Adrenal gland (tissue), 12 donors: ENCODE results near the gene KCNJ9. TPM values are rescaled to one million over a fixed set of nuclear protein-coding genes. Genes with fewer than 3 reads are reported as not detected.

ENCODE experiments used
- DNase-seq, 7 donors: peaks; one replicate each; pipeline ENCODE4 v3.0.0-alpha.2; 2019 to 2020
- H3K27ac ChIP-seq, 5 donors: fragments of 200-600 bp; sonication (generic) in 4 of 5; 1 replicate in 3 of 5; 2 replicates in 2 of 5; pipeline versions ENCODE4 v1.5.1 to v1.8.0; 2016 to 2020; ENCODE audit warnings: mild to moderate bottlenecking in 1 of 5
- H3K27me3 ChIP-seq: fragments of 200-600 bp; 2 replicates; pipeline ENCODE4 v1.8.0; 2021
- H3K36me3 ChIP-seq, 2 donors: fragments of 200-600 bp; replicated peaks in 1 of 2; 1 replicate in 1 of 2; 2 replicates in 1 of 2; pipeline versions ENCODE4 v1.5.1 to v1.8.0; 2018 to 2022
- H3K4me1 ChIP-seq, 2 donors: fragments of 200-600 bp; replicated peaks in 1 of 2; 1 replicate in 1 of 2; 2 replicates in 1 of 2; pipeline versions ENCODE4 v1.5.1 to v1.8.0; 2018 to 2021
- H3K4me3 ChIP-seq, 4 donors: fragments of 200-600 bp; sonication (generic) in 3 of 4; one replicate each; pipeline ENCODE4 v1.5.1; 2016 to 2018
- H3K9me3 ChIP-seq, 3 donors: fragments of 200-600 bp; sonication (generic) in 1 of 3; replicated peaks in 1 of 3; 1 replicate in 2 of 3; 2 replicates in 1 of 3; pipeline versions ENCODE4 v1.5.1 to v1.8.0; 2016 to 2021
- CTCF ChIP-seq, 6 experiments: fragments of 450-650 bp in 4 of 6; fragments of 200-600 bp in 2 of 6; sonication (generic) in 1 of 6; IDR thresholded peaks; 1 replicate in 5 of 6; 2 replicates in 1 of 6; pipeline versions ENCODE4 v1.5.1 to v1.8.0; 2016 to 2021; ENCODE audit warnings: antibody characterized with exemption in 6 of 6, mild to moderate bottlenecking in 2 of 6, moderate library complexity in 1 of 6
- POLR2A ChIP-seq, 2 donors: fragments of 450-650 bp; IDR thresholded peaks; one replicate each; pipeline ENCODE4 v1.6.1; 2017; ENCODE audit warnings: antibody characterized with exemption in 2 of 2, mild to moderate bottlenecking in 2 of 2, moderate library complexity in 1 of 2
- WGBS, 4 donors: extraction: QIAGEN DNeasy Blood & Tissue Kit in 2 of 4; methylation state at CpG; one replicate each; pipeline versions ENCODE4 v1.1.5 to v1.1.7; 2013 to 2017; 5-methylcytosine and 5-hydroxymethylcytosine counted together
- intact Hi-C, 2 donors: fragments of 100-400 bp; cut with DNase I; formaldehyde crosslinking; loops; one replicate each; pipeline versions ENCODE4 v1.14.1 to v1.15.0; 2022 to 2023
- polyA plus RNA-seq, 3 donors: library from polyadenylated mRNA; stranded (reverse); fragments of 200-250 nt in 2 of 3; fragments of 350-450 nt in 1 of 3; fragmentation: Illumina TruSeq in 1 of 3; extraction: RNeasy Lipid Tissue Mini Kit (QIAGEN cat#74804) in 1 of 3; gene quantifications; one replicate each; pipeline ENCODE4 v1.2.3, GENCODE V29; 2013 to 2014
- total RNA-seq, 9 donors: library from RNA; depleted of rRNA in 4 of 9; stranded (reverse); fragments of >200 nt in 4 of 9; fragments of 120-200 nt in 1 of 9; fragmentation: NEBNext Ultra II Directional in 1 of 9; extraction: Animal tissue kit (Norgen Biotek cat#: 25700) in 1 of 9; gene quantifications; one replicate each; pipeline versions ENCODE4 v1.1.0 to v1.2.4, GENCODE V29; 2013 to 2023
- donor health status: healthy with polysubstance abuse.
- donor health status: Bipolar disorder and iron deficiency.
- donor health status: DM: yes; HTN: yes; CAD: no.
- donor health status: DM: no; HTN: no; CAD: no.
- donor health status: DM: no; HTN: no; CAD: no.
- donor health status: DM: yes; HTN: yes; CAD: no.

The KCNJ9 gene
- total and polyA plus RNA-seq, 12 donors = 0.14 to 1.1 (median 0.22) TPM; not detected in 6

- 90 to 95% (median 93%) methylated on average over 8 of the region's 8 CpGs for WGBS, 4 donors
- Histone ChIP-seq H3K27me3 (no peaks in the 10 kb centered on the region), H3K36me3 (no peaks in the 10 kb centered on the region), H3K4me1 (no peaks in the 10 kb centered on the region), H3K4me3 (no peak overlapping the region), H3K27ac (no peak overlapping the region), H3K9me3 (no peaks in the 10 kb centered on the region)
- DNase-seq = no peak
- TF ChIP-seq POLR2A (IDR thresholded peaks at IDR 0.05) = no peak
- TF ChIP-seq CTCF (IDR thresholded peaks at IDR 0.05) = no peak
- intact Hi-C loops = no loop called here
Observed at GRCh38 chr1:160137216-160137862, 56.0 kb downstream of the KCNJ9 start.

GRCh38 chr1:160139840-160140239 lies 58.5 kb downstream of the KCNJ9 start:
- intact Hi-C loops = no loop called here
- DNase-seq = no peak
- Histone ChIP-seq H3K27ac (no peak overlapping the region), H3K4me1 (no peaks in the 10 kb centered on the region), H3K36me3 (no peaks in the 10 kb centered on the region), H3K27me3 (no peaks in the 10 kb centered on the region), H3K4me3 (no peak overlapping the region), H3K9me3 (no peaks in the 10 kb centered on the region)
- no peak for TF ChIP-seq POLR2A (IDR thresholded peaks at IDR 0.05)
- WGBS, 4 donors = 88 to 92% (median 90%) methylated on average over 8 of the region's 8 CpGs

Other genes with a start within 250 kb of the KCNJ9 start
- gene VSIG8, start 218.9 kb upstream of the KCNJ9 start, total RNA-seq = under 1 TPM in 2 of 9 donors, not detected in 7; 0.06 to 0.14 TPM
- under 1 TPM in 2 of 3 donors, not detected in 1; 0.20 to 0.80 TPM for gene VSIG8, start 218.9 kb upstream of the KCNJ9 start, polyA plus RNA-seq
- gene CFAP45, start 181.4 kb upstream of the KCNJ9 start, total RNA-seq = under 1 TPM in 3 of 9 donors, not detected in 6; 0.14 to 0.81 (median 0.17) TPM
- gene CFAP45, start 181.4 kb upstream of the KCNJ9 start, polyA plus RNA-seq = under 1 TPM; 0.30 to 0.42 (median 0.40) TPM
- 100 to 1,000 TPM in 7 of 9 donors, 10 to 100 TPM in 2; 42.3 to 185 (median 141) TPM for gene TAGLN2, start 156.0 kb upstream of the KCNJ9 start, total RNA-seq
- gene TAGLN2, start 156.0 kb upstream of the KCNJ9 start, polyA plus RNA-seq = 100 to 1,000 TPM; 124 to 215 (median 192) TPM
- gene IGSF9, start 135.9 kb upstream of the KCNJ9 start, total RNA-seq = under 1 TPM in 4 of 9 donors, not detected in 5; 0.14 to 0.32 (median 0.22) TPM
- under 1 TPM in 2 of 3 donors, not detected in 1; 0.10 to 0.16 TPM for gene IGSF9, start 135.9 kb upstream of the KCNJ9 start, polyA plus RNA-seq
- gene SLAMF9, start 127.3 kb upstream of the KCNJ9 start, total RNA-seq = not detected
- not detected for gene SLAMF9, start 127.3 kb upstream of the KCNJ9 start, polyA plus RNA-seq
- 1 to 10 TPM; 5.3 to 9.4 (median 7.7) TPM for gene PIGM, start 49.5 kb upstream of the KCNJ9 start, total RNA-seq
- gene PIGM, start 49.5 kb upstream of the KCNJ9 start, polyA plus RNA-seq = 1 to 10 TPM; 3.0 to 9.4 (median 3.5) TPM
- gene KCNJ10, start 11.4 kb upstream of the KCNJ9 start, total RNA-seq = under 1 TPM in 3 of 9 donors, not detected in 6; 0.11 to 0.32 (median 0.19) TPM
- gene KCNJ10, start 11.4 kb upstream of the KCNJ9 start, polyA plus RNA-seq = under 1 TPM in 2 of 3 donors, not detected in 1; 0.13 TPM
- gene IGSF8, start 17.1 kb downstream of the KCNJ9 start, total RNA-seq = 10 to 100 TPM; 15.0 to 42.9 (median 24.2) TPM
- 10 to 100 TPM in 2 of 3 donors, 1 to 10 TPM in 1; 9.7 to 24.9 (median 20.8) TPM for gene IGSF8, start 17.1 kb downstream of the KCNJ9 start, polyA plus RNA-seq
- 1 to 10 TPM in 6 of 9 donors, under 1 TPM in 3; 0.47 to 3.6 (median 1.4) TPM for gene ATP1A2, start 34.2 kb downstream of the KCNJ9 start, total RNA-seq
- 1 to 10 TPM in 2 of 3 donors, under 1 TPM in 1; 0.99 to 4.5 (median 2.7) TPM for gene ATP1A2, start 34.2 kb downstream of the KCNJ9 start, polyA plus RNA-seq
- gene ATP1A4, start 70.1 kb downstream of the KCNJ9 start, total RNA-seq = under 1 TPM in 2 of 9 donors, not detected in 7; 0.46 to 0.96 TPM
- under 1 TPM in 1 of 3 donors, not detected in 2; 0.17 TPM for gene ATP1A4, start 70.1 kb downstream of the KCNJ9 start, polyA plus RNA-seq
- 1 to 10 TPM in 1 of 9 donors, under 1 TPM in 2, not detected in 6; 0.11 to 1.6 (median 0.39) TPM for gene CASQ1, start 109.0 kb downstream of the KCNJ9 start, total RNA-seq
- gene CASQ1, start 109.0 kb downstream of the KCNJ9 start, polyA plus RNA-seq = under 1 TPM in 2 of 3 donors, not detected in 1; 0.16 to 0.17 TPM
- gene PEA15, start 123.8 kb downstream of the KCNJ9 start, total RNA-seq = 100 to 1,000 TPM in 4 of 9 donors, 10 to 100 TPM in 5; 40.6 to 163 (median 92.3) TPM
- gene PEA15, start 123.8 kb downstream of the KCNJ9 start, polyA plus RNA-seq = 100 to 1,000 TPM; 120 to 445 (median 162) TPM
- 100 to 1,000 TPM in 7 of 9 donors, 10 to 100 TPM in 2; 64.3 to 162 (median 143) TPM for gene DCAF8, start 181.0 kb downstream of the KCNJ9 start, total RNA-seq
- 100 to 1,000 TPM in 2 of 3 donors, 10 to 100 TPM in 1; 78.9 to 140 (median 124) TPM for gene DCAF8, start 181.0 kb downstream of the KCNJ9 start, polyA plus RNA-seq
- gene PEX19, start 203.6 kb downstream of the KCNJ9 start, total RNA-seq = 100 to 1,000 TPM in 3 of 9 donors, 10 to 100 TPM in 6; 55.5 to 165 (median 85.8) TPM
- gene PEX19, start 203.6 kb downstream of the KCNJ9 start, polyA plus RNA-seq = 10 to 100 TPM; 15.5 to 89.1 (median 18.5) TPM